ENCODE data around the gene GPC6.

DNA sequence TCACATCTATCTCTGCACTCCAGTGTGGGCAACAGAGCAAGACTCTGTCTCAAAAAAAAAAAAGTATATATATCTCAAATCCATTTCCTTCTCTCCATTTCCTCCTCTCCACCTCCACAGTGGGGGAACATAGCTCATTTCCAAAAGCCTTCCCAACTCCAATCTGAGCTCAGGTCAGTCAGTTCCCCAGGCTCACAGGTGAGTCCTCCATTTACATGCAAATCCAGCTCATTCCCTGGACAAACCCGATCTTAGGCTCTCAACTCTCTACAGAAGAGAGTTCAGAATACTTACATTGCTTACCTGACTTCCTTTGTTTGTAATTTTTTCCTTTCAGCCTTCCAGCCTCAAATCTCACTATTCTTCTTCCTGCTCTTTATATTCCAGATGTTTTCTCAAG, 518.3 kb downstream of the GPC6 start:
- TF ChIP-seq, protein P1, sequence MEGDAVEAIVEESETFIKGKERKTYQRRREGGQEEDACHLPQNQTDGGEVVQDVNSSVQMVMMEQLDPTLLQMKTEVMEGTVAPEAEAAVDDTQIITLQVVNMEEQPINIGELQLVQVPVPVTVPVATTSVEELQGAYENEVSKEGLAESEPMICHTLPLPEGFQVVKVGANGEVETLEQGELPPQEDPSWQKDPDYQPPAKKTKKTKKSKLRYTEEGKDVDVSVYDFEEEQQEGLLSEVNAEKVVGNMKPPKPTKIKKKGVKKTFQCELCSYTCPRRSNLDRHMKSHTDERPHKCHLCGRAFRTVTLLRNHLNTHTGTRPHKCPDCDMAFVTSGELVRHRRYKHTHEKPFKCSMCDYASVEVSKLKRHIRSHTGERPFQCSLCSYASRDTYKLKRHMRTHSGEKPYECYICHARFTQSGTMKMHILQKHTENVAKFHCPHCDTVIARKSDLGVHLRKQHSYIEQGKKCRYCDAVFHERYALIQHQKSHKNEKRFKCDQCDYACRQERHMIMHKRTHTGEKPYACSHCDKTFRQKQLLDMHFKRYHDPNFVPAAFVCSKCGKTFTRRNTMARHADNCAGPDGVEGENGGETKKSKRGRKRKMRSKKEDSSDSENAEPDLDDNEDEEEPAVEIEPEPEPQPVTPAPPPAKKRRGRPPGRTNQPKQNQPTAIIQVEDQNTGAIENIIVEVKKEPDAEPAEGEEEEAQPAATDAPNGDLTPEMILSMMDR (IDR thresholded peaks at IDR 0.05; ENCODE audit: low read depth, low read length, missing input control): no peak
- TF ChIP-seq JUND (IDR thresholded peaks at IDR 0.05) (no peak), NR2F2 (IDR thresholded peaks at IDR 0.05) (no peak), SP1 (IDR thresholded peaks at IDR 0.05) (no peak), RXRA (IDR thresholded peaks at IDR 0.05) (no peak), TAF1 (conservative IDR thresholded peaks at IDR 0.05) (no peak), RAD21 (IDR thresholded peaks at IDR 0.05) (no peak)
- TF ChIP-seq, protein P2, sequence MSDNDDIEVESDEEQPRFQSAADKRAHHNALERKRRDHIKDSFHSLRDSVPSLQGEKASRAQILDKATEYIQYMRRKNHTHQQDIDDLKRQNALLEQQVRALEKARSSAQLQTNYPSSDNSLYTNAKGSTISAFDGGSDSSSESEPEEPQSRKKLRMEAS (IDR thresholded peaks at IDR 0.05): no peak
- TF ChIP-seq, protein P3, sequence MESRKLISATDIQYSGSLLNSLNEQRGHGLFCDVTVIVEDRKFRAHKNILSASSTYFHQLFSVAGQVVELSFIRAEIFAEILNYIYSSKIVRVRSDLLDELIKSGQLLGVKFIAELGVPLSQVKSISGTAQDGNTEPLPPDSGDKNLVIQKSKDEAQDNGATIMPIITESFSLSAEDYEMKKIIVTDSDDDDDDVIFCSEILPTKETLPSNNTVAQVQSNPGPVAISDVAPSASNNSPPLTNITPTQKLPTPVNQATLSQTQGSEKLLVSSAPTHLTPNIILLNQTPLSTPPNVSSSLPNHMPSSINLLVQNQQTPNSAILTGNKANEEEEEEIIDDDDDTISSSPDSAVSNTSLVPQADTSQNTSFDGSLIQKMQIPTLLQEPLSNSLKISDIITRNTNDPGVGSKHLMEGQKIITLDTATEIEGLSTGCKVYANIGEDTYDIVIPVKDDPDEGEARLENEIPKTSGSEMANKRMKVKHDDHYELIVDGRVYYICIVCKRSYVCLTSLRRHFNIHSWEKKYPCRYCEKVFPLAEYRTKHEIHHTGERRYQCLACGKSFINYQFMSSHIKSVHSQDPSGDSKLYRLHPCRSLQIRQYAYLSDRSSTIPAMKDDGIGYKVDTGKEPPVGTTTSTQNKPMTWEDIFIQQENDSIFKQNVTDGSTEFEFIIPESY (IDR thresholded peaks at IDR 0.05): no peak

Data from liver (tissue), 3 donors.